22Rv1 (cell line): ENCODE data around the gene PDLIM5.

Experiments
- ZFX ChIP-seq: fragments of 450-650 bp; IDR thresholded peaks from 2 replicates; pipeline ENCODE4 v1.6.1; 2017; ENCODE audit warnings: antibody characterized with exemption, borderline replicate concordance
- TF ChIP-seq, protein P1 (sequence below): fragments of 450-650 bp; IDR thresholded peaks from 2 replicates; pipeline ENCODE4 v1.5.1; 2017; ENCODE audit warnings: mild to moderate bottlenecking

GRCh38 chr4:94564252-94564651 is 112.5 kb downstream of the PDLIM5 start:
- TF ChIP-seq, protein P1, sequence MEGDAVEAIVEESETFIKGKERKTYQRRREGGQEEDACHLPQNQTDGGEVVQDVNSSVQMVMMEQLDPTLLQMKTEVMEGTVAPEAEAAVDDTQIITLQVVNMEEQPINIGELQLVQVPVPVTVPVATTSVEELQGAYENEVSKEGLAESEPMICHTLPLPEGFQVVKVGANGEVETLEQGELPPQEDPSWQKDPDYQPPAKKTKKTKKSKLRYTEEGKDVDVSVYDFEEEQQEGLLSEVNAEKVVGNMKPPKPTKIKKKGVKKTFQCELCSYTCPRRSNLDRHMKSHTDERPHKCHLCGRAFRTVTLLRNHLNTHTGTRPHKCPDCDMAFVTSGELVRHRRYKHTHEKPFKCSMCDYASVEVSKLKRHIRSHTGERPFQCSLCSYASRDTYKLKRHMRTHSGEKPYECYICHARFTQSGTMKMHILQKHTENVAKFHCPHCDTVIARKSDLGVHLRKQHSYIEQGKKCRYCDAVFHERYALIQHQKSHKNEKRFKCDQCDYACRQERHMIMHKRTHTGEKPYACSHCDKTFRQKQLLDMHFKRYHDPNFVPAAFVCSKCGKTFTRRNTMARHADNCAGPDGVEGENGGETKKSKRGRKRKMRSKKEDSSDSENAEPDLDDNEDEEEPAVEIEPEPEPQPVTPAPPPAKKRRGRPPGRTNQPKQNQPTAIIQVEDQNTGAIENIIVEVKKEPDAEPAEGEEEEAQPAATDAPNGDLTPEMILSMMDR = no peak
- no peak for TF ChIP-seq ZFX
